ENCODE measurements around the gene TTC38. TPM values are rescaled to one million over a fixed set of nuclear protein-coding genes. Genes with fewer than 3 reads are reported as not detected.
A peak's percentile ranks its signal among the peaks of the same experiment; 100 is the strongest.
"Not testable (repeated sequence)": the region's sequence is repeated elsewhere in the genome, so short reads cannot be mapped to it uniquely, and the experiment has no call there.

Gene TTC38
- total RNA-seq, 1 donor from 2014 or later: 21.5 TPM

DNA sequence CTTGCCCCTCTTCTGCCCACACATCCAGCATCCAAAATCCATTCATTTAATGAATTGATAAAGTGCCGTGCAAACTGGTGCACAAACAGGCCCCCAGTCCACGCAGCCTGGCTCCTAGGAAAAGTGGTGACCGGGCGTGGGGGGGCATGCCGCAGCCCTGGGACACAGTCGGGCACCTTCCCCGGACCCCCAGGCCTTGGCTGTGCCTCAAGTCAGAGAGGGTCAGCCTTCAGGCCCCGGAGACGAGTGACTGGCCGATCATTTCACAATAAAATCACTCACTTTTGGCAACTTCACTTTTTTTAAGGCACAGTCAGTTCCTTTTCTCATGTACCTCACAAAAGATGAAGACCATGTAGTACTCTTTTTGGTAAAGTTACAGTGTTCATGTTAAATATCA, 25.7 kb upstream of the TTC38 start:
- DNase-seq (ENCODE audit: low spot score): no peak
- intact Hi-C loops (cut with DNase I): no loop called here

DNA sequence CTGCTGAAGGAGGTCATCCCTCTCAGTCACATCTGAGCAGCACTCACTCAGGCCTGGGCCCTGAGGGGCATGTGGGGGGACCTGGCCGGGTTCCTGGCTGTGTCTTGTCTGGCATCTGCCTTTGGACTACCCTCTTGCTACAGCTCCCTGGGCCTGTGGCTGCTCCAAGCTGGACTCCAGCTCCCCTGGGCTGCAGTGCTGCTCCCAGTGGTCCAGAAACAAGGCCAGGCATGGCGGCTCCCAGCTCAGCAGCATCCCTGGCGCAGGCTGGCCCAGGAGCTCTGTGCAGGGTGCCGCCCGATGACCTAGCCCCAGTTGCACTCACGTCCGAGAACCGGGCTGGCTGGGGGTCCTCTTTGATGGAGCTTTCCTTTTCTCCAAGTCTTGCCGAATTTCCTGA, 23.0 kb upstream of the TTC38 start:
- no peak for DNase-seq (ENCODE audit: low spot score)
- intact Hi-C loops (cut with DNase I): loop anchor here (5.0 kb wide), 2 partner anchors 97 to 247 kb away; no protein-coding TSS in a partner anchor

DNA sequence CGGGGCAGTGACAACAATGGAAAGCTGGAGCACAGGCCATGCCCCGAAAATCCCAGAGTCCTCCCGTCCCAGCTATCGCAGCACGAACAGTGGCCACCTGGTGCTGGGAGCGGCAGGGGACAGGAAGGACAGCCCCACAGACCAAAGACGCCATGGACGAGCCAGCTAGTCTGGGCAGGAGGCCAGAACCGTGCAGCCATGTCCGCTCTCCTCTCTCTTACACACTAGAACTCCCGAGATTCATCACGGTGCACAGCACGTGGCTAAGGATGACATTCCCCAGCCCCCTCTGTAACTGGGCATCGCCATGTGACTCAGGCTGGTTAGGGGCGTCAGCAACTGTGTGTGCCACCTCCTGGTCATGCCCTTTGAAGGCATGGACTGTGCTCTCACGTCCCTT, 22.3 kb upstream of the TTC38 start:
- peak; percentile 91 for DNase-seq (ENCODE audit: low spot score)
- intact Hi-C loops (cut with DNase I): loop anchor here (5.0 kb wide), 2 partner anchors 98 to 248 kb away; no protein-coding TSS in a partner anchor

DNA sequence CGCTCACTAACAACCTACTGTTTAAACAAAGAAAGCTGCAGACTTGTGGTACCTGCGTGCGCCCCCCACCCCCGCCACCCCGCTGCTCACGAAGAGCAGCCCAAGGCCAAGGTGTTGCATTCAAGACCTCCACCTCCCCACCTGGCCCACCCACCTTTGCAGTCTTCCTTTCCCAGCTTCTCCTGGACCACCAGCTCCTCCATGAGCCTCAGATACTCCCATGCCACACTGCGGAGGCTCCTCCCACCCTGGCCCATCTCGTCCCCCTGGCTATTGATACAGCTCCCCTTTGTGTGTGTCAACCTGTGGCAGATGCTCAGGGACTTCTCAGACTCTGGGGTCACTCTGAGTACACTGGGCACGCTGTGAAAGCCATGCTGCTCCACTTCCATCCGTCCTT, 21.6 kb upstream of the TTC38 start:
- intact Hi-C loops (cut with DNase I): loop anchor here (5.0 kb wide), 2 partner anchors 99 to 249 kb away; no protein-coding TSS in a partner anchor
- DNase-seq (ENCODE audit: low spot score): no peak

DNA sequence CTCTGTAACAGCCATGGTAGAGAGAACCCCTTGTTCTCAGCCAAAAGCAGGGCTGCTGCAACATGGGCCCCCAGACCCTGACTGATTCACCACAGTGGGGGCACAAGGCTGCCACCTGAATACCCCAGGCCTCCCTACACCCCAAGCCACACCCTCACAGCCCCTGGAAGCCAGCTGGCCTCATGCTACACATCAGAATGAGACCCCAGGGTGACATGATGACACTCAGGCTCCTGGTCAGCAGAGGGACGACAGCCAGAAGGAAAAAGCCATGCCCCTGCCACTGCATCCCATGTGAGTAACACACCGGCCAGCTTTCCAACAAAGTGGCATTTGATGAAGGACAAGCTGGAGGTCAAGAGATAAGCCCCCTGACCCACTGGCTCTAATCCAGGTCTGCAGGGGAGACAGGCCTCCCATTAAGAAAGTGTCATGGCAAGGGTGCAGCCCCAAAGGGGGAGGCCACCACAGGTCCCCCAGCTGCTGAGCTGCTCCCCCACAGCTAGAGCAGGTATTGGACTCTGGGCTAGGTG, 20.3 kb upstream of the TTC38 start:
- DNase-seq (ENCODE audit: low spot score): no peak
- intact Hi-C loops (cut with DNase I): loop anchor here (5.0 kb wide), 2 partner anchors 100 to 250 kb away; no protein-coding TSS in a partner anchor

DNA sequence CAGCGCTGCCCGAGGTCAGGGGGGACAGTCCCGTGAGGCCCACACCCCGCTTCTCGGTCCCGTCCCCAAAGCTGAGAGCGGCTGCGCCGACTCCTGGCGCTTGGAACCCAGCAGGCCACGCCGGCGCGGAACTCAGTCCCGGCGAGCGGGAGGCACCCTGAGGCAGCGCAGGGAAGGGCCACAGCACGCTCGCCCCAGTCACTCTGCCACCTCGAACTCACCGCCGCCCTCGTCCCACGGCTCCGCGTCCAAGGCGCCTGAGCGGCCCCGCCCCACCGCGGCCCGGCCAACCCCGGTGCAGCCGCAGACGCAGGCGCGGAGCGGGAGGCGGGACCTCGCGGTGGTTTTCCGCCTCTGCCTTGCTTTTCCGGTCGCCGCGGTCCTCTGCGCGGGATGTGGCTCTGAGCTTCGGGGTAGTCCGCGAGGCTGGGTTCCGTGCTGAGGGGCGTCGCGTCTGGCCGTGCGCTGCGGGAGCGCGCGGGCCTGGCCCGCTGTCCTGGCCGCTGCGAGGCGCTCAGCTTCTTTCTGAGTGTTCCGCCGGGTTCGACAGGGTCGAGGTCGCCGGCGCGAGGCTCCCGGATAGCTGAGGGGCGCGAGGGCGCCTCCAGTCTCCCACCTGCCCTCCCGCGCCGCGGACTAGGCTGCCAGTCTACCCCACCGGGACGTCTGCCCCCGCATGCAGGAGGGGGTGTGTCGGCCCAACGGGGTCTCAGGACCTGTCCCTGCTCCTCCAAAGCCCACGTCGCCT, 17.6 kb upstream of the TTC38 start, which contains the start of gene CDPF1:
Gene CDPF1 (minus strand): TSS at position 259 of the 748 bp plus-strand sequence. CDS start 2,009 bp downstream, outside the sequence.
- intact Hi-C loops (cut with DNase I): loop anchor here (2.0 to 10.0 kb wide), 2 partner anchors 47 to 125 kb away; partner anchors contain the start of gene GTSE1
- peak; percentile 97 for DNase-seq (ENCODE audit: low spot score)

DNA sequence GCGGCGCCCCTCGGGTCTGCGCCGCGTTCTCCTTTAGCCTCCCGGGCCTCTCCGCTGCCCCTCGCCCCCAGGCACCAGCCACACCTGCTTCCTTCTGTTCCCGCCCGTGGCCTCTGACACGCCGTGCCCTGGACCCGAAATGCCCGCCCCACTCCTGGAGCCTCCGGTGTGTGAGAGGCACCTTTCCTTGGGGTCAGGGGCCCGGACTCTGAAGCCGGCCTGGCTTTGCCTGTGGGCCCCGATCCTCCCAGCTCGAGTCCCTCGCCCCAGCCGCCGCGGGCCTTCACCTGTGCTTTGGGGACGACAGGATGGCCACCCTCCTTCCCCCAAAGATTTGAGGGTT, 17.1 kb upstream of the TTC38 start:
- intact Hi-C loops (cut with DNase I): loop anchor here (2.0 to 10.0 kb wide), 2 partner anchors 46 to 126 kb away; partner anchors contain the start of gene GTSE1
- no peak for DNase-seq (ENCODE audit: low spot score)

DNA sequence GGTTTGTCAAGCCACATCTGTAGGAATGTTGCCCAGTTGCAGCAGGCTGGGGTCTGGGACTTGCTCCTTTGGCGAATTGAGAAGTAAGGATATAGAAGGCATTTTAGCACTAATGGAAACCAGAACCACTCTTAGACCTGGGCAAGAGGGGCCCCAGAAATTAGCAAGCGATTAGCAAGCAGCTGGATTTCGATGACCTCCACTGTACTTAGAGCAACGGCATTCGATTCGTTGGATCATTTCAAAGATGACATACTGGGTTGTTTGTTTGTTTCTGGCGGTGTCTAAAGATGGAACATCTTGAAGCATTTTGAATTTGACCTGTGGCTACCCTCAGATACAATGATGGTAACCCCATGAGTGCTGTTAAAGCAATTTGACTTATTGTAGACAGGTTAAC, 16.5 kb upstream of the TTC38 start:
- no peak for DNase-seq (ENCODE audit: low spot score)
- intact Hi-C loops (cut with DNase I): loop anchor here (2.0 to 10.0 kb wide), 2 partner anchors 46 to 126 kb away; partner anchors contain the start of gene GTSE1

DNA sequence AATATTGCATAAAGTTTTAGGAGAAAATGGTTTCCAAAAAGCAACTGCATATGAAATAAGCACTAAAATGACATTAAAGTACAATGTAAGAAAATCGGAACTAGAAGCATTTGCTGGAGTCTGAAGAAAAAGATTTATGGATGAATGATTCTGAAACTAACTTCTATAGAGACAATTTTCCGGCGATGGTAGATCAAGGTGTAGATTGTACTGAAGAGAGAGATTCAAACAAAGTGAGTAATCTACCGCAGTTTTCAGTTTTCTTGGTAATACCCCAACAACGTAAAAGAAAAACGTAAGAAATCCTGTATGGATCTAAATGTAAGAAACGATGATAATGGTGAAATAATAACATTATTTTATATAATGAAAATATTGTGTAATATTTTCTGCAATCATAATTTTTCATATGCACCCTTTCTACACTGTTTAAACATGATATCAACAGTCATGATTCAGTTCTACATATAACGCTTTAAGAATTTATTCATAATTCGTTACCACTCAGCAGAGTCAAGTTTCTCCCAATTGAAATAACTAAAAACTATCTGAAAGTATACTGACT, 15.9 kb upstream of the TTC38 start:
- DNase-seq (ENCODE audit: low spot score): no peak
- intact Hi-C loops (cut with DNase I): loop anchor here (2.0 to 10.0 kb wide), 2 partner anchors 45 to 127 kb away; partner anchors contain the start of gene GTSE1

DNA sequence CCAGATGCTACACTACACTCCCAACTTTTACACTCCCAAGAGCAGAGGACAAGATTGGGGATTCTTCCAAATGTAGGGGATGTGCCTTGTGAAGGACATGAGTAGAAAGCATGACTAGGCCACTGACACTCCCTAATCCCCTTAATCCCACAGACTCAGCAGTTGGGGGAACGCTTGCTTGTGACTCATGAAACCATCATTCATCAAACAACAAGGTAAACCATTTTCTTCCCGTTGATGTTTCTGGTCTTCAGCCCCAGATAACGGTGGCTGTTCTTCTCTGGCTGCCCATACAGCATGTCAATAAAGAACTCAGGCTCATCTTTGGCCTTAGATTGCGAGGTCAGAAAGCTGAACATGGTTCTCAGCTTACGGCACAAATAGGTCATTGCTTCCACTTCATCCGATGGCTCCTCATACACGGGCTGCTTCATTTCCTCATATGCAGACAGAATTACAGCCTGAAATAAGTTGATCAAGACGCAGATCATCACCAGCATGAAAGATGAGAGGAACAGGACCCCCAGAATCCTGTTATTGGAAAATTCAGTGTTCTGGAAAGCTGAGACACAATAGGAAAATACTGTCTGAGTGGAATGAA, 11.3 kb upstream of the TTC38 start:
- DNase-seq (ENCODE audit: low spot score): no peak
- intact Hi-C loops (cut with DNase I): loop anchor here (10.0 kb wide), 1 partner anchor 132 kb away; no protein-coding TSS in a partner anchor

DNA sequence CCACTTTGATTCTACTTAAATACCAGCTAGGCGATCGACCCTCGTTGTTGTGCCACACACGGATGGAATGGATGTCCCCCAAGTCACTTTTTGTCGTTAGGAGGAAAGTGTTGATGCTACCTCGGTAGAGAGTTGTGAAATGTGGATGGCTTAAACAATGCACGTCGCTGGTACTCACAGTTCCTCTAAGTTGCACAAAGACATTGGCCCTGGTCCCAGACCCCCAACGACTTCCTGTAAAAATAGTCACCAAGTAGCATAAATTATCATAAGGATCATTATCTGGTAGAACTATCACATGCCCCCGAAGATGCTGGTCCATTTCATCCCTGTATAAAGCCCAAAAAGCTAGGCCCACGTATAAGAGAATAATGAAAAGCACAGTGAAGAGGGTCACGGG, 8.4 kb upstream of the TTC38 start:
- intact Hi-C loops (cut with DNase I): loop anchor here (10.0 kb wide), 1 partner anchor 135 kb away; no protein-coding TSS in a partner anchor
- DNase-seq (ENCODE audit: low spot score): no peak

DNA sequence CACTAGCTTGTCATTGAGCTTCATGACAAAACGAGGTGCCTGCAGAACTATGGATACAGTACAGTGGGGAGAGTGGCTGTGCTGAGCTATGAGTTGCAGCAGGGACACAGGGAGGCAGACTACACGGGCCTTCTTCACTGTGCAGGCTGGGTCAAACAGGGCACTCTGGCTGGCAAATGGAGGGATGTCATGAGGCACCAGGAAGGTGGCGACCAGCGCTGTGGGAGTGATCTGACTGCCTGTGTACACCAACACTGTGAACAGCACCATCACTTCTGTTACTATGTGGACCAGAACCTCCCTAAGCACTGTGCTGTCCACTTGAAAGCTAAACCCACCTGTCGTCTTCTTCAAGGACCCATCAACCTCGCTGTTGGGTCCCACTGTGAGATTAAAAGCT, 7.8 kb upstream of the TTC38 start:
- intact Hi-C loops (cut with DNase I): no loop called here
- no peak for DNase-seq (ENCODE audit: low spot score)

DNA sequence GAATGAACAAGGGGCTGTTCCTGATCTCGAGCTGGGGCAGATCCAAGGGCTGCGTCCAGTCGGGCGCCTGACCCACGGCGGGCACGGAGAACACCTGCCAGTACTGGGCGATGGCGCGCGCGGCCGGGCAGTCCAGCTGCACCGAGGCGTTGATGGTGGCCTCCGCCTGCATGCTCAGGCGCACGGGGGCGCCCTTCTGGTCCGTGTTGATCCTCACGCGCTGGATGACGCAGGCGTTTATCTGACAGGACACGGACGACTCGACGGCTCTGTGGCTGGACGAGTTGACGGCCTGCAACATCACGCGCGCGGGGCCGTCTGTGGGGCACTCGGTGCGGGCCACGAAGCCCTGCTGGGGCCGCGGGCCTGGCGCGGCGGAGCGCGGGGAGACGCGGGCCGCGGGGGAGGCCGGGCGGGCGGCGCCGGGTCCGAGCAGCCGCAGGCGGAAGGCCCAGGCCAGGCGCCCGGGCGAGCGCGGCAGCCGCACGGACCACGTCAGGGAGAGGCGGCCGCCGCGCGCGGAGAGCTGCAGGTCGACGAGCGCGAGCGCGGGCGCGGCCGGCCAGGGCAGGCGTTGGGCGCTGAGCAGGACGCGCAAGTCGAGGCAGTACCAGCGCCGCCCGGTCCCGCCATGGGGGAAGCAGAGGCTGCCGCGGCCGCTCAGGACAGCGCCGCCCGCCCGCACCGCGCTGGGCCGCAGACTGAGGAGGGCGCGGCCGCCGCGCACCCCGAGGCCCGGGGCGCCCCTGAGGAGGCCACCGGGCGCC, 5.2 kb upstream of the TTC38 start:
- intact Hi-C loops (cut with DNase I): no loop called here
- DNase-seq (ENCODE audit: low spot score): peak; percentile 91

DNA sequence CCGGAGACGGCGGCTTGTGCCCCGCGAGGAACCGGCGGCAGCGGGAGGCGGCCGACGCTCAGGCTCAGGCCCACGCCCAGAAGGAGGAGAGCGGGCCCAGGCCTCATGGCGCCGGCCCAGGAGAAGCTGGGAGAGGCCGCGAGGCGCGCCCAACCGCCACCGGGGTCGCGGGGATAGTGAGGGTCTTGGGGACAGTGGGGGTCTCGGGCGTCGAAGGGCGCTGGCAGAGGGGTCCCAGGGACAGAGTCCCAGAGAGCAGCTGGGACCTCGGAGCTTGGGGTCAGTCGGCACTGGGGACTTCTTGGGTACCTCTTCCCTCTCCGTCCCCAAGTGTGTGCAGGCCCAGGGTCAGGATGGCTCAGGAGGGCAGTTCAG, 4.6 kb upstream of the TTC38 start, which contains the start of gene PKDREJ:
Gene PKDREJ (minus strand): TSS at position 128 of the 375 bp plus-strand sequence. CDS start 21 bp downstream, at position 107.
- intact Hi-C loops (cut with DNase I): no loop called here
- DNase-seq (ENCODE audit: low spot score): peak; percentile 67

DNA sequence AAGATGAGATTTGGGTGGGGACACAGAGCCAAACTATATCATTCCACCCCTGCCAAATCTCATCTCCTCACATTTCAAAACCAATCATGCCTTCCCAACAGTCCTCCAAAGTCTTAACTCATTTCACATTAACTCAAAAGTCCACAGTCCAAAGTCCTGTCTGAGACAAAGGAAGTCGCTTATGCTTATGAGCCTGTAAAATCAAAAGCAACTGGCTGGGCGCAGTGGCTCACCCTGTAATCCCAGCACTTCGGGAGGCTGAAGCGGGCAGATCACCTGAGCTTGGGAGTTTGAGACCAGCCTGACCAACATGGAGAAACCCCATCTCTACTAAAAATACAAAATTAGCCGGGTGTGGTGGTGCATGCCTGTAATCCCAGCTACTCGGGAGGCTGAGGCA, 3.3 kb upstream of the TTC38 start:
- intact Hi-C loops (cut with DNase I): not testable (repeated sequence)
- peak; percentile 26 for DNase-seq (ENCODE audit: low spot score)

DNA sequence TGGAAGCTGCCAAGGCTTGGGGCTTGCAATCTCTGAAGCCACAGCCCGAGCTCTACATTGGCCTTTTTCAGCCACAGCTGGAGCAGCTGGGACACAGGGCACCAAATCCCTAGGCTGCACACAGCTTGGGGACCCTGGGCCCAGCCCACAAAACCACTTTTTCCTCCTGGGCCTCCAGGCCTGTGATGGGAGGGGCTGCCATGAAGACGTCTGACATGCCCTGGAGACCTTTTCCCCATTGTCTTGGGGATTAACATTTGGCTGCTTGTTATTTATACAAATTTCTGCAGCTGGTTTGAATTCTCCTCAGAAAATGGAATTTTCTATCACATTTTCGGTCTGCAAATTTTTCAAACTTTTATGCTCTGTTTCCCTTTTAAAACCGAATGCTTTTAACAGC, 2.2 kb upstream of the TTC38 start:
- DNase-seq (ENCODE audit: low spot score); intact Hi-C loops (cut with DNase I): not testable (repeated sequence)

DNA sequence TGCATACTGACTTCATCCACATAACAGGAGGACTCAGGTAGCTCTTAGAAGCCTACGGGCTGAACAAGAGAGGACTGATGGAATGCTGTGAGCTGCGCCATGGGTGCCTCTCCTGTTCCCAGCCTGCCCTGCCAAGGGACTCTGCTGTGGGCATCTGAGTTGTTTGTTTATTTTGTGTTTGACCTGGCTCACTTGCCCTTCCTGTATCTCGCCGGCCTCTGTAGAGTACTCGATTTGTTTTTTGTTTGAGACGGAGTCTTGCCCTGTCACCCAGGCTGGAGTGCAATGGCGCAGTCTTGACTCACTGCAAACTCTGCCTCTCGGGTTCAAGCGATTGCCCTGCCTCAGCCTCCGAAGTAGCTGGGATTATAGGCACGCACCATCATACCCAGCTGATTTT, 1.8 kb downstream of the TTC38 start:
- DNase-seq (ENCODE audit: low spot score): peak; percentile 10
- intact Hi-C loops (cut with DNase I): no loop called here

DNA sequence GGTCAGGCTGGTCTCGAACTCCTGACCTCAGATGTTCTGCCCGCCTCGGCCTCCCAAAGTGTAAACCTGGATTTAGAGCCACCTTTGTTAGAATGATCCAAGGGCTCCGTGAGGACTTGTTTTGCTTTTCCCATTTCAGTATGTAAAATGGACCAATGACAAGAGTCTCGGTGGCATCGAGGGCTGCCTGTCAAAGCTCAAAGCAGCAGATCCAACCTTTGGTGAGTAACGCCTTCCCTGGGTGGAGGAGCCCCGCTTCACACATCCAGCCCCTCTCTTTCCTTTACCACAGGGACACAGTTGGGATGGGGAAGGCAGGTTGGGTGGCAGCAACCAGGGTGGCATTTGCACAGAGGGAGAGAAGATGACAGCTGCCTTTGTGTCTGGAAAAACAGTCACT, 4.4 kb downstream of the TTC38 start:
- peak; percentile 9 for DNase-seq (ENCODE audit: low spot score)

DNA sequence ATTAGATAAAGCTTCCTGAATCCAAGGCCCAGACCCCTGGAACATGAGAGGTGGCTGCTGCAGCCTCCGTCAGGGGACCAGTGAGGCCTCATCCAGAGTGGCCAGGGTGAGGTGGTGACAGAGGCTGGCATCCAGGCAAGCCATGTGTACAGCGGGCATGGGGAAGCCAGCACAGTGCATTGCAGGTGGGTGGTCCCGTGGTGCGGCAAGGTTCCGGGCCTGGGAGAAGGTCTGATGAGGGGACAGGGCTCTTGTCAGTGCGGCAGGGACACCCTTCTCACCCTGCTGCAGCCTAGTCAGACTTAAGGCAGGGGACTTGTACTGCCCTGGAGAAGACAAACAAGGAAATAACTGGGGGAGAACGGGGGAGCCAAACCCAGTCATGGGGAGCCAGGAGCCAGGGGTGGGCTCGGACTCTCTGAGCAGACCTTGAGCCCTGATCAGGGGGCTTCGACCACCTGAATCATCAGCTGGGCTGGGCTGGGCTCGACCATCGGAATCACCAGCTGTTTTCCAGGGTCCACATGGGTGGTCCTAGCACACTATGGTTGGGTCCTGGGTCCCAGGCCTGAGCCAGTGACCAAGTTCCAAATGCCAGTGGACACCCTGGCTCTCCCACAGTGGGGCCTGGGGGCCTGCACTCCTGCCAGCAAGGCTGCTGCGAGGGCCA, 5.1 kb downstream of the TTC38 start:
- intact Hi-C loops (cut with DNase I): no loop called here

More for the DNA sequence above, 4.4 kb downstream of the TTC38 start:
- intact Hi-C loops (cut with DNase I): no loop called here

More for the DNA sequence above, 5.1 kb downstream of the TTC38 start:
- peak; percentile 72 for DNase-seq (ENCODE audit: low spot score)

All from cardiac septum (tissue), 1 donor.